Measurements from ENCODE around the gene BAIAP2L1.
"Not testable (repeated sequence)": the region's sequence is repeated elsewhere in the genome, so short reads cannot be mapped to it uniquely, and the experiment has no call there.

BAIAP2L1 gene

GRCh38 chr7:98398567-98399372, 2.1 kb downstream of the BAIAP2L1 start:
- DNase-seq = no peak

- no peak for DNase-seq
Observed at GRCh38 chr7:98396768-98397167, 4.1 kb downstream of the BAIAP2L1 start.

- DNase-seq = no peak
Observed at GRCh38 chr7:98395951-98396350, 4.9 kb downstream of the BAIAP2L1 start.

GRCh38 chr7:98395481-98395880, 5.4 kb downstream of the BAIAP2L1 start:
- no peak for DNase-seq

- DNase-seq = no peak
Observed at GRCh38 chr7:98394377-98394836, 6.5 kb downstream of the BAIAP2L1 start.

GRCh38 chr7:98387544-98388226, 13.2 kb downstream of the BAIAP2L1 start:
- DNase-seq = no peak

GRCh38 chr7:98387131-98387530, 13.8 kb downstream of the BAIAP2L1 start:
- no peak for DNase-seq

- DNase-seq = not testable (repeated sequence)
Observed at GRCh38 chr7:98385532-98385931, 15.4 kb downstream of the BAIAP2L1 start.

- DNase-seq = no peak
Observed at GRCh38 chr7:98378210-98378819, 22.6 kb downstream of the BAIAP2L1 start.

GRCh38 chr7:98376711-98377110, 24.2 kb downstream of the BAIAP2L1 start:
- DNase-seq = no peak

GRCh38 chr7:98375664-98376063, 25.2 kb downstream of the BAIAP2L1 start:
- DNase-seq = no peak

- DNase-seq = no peak
Observed at GRCh38 chr7:98374285-98374680, 26.6 kb downstream of the BAIAP2L1 start.

- DNase-seq = no peak
Observed at GRCh38 chr7:98372993-98373392, 27.9 kb downstream of the BAIAP2L1 start.

GRCh38 chr7:98369726-98370125, 31.2 kb downstream of the BAIAP2L1 start:
- DNase-seq = no peak

- DNase-seq = no peak
Observed at GRCh38 chr7:98368716-98369115, 32.2 kb downstream of the BAIAP2L1 start.

- DNase-seq = no peak
Observed at GRCh38 chr7:98366562-98366938, 34.3 kb downstream of the BAIAP2L1 start.

GRCh38 chr7:98365863-98366561, 34.9 kb downstream of the BAIAP2L1 start:
- DNase-seq = no peak

GRCh38 chr7:98364220-98364619, 36.7 kb downstream of the BAIAP2L1 start:
- DNase-seq = no peak

GRCh38 chr7:98362517-98362916, 38.4 kb downstream of the BAIAP2L1 start:
- DNase-seq = no peak

- DNase-seq = no peak
Observed at GRCh38 chr7:98360221-98361130, 40.4 kb downstream of the BAIAP2L1 start.

- DNase-seq = no peak
Observed at GRCh38 chr7:98359395-98359794, 41.5 kb downstream of the BAIAP2L1 start.

GRCh38 chr7:98358706-98359105, 42.2 kb downstream of the BAIAP2L1 start:
- no peak for DNase-seq
